H1 (cell line): Measurements from ENCODE around the gene DYNLT5. TPM values are rescaled to one million over a fixed set of nuclear protein-coding genes. Genes with fewer than 3 reads are reported as not detected.

Experiments used
- ASH2L ChIP-seq: fragments of 200-600, 300-600 bp; sonication (generic); IDR thresholded peaks from one replicate; pipeline ENCODE4 v1.7.1; 2017; ENCODE audit warnings: low read length
- CEBPB ChIP-seq: IDR thresholded peaks from 2 replicates; pipeline ENCODE4 v1.6.1; 2012; ENCODE audit warnings: low read depth, low read length
- CHD2 ChIP-seq: IDR thresholded peaks from 2 replicates; pipeline ENCODE4 v1.6.1; 2012; ENCODE audit warnings: low read length, improper control_type of control experiment
- CREB1 ChIP-seq: IDR thresholded peaks from 2 replicates; pipeline ENCODE4 v1.6.1; 2012; ENCODE audit warnings: inconsistent platforms
- GABPA ChIP-seq: IDR thresholded peaks from 2 replicates; pipeline ENCODE4 v1.6.1; 2011; ENCODE audit warnings: mild to moderate bottlenecking, low read length, moderate library complexity, borderline replicate concordance; ENCODE audit not compliant: insufficient read depth
- SIRT6 ChIP-seq: IDR thresholded peaks from one replicate; pipeline ENCODE4 v1.7.1; 2012; ENCODE audit warnings: low read length, inconsistent platforms
- SP2 ChIP-seq: IDR thresholded peaks from 2 replicates; pipeline ENCODE4 v1.6.1; 2012; ENCODE audit warnings: mild to moderate bottlenecking, low read length, inconsistent platforms
- TBP ChIP-seq: IDR thresholded peaks from 2 replicates; pipeline ENCODE4 v1.6.1; 2011; ENCODE audit warnings: low read depth, low read length, improper control_type of control experiment
- polyA plus RNA-seq, 7 experiments: library from polyadenylated mRNA; depleted of rRNA in 3 of 7; stranded (reverse) in 5 of 7; unstranded in 2 of 7; fragments of >200 nt in 5 of 7; fragments of 200-250 nt in 2 of 7; gene quantifications; 1 replicate in 5 of 7; 2 replicates in 1 of 7; 4 replicates in 1 of 7; pipeline versions ENCODE4 v1.2.1 to v1.2.3, GENCODE V29; 2011 to 2013; ENCODE audit warnings: missing spikeins in 2 of 7, mixed read lengths in 2 of 7
- total RNA-seq: library from RNA; stranded (reverse); fragmentation: NEBNext Ultra II Directional; extraction: Animal tissue kit (Norgen Biotek cat#: 25700); gene quantifications from 2 replicates; pipeline ENCODE4 v1.2.1, GENCODE V29; 2021
- TF ChIP-seq, protein P1 (sequence below): fragments of 300-600 bp; sonication (generic); IDR thresholded peaks from 2 replicates; pipeline ENCODE4 v1.7.1; 2012; ENCODE audit warnings: low read length, moderate library complexity, mild to moderate bottlenecking, inconsistent platforms; ENCODE audit not compliant: insufficient replicate concordance

DYNLT5 gene
- total and polyA plus RNA-seq, 2 of the 8 experiments (the other 6 are each of a cell fraction or from before 2014, with no cell fraction given): 0.93 to 1.5 TPM

DNA sequence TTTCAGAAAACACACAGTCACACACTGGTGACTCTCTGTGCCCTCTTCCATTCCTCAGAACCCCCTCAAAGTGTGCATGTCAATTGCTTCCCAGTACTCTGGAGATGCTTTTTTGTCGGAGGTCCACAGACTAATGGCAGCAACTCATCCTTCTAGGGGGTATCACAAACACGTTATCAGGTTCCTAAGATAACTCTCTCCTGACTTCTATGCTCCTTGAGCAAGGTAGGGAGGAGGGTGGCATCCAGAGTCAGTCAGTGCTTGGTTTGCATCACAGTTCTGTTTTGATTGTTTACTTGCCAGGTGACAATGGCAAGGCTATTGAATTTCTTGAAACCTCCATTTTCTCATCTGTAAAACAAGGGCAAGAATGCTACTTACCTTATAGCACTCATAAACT, 39.4 kb upstream of the DYNLT5 start (continued):
- TF ChIP-seq, protein P1, sequence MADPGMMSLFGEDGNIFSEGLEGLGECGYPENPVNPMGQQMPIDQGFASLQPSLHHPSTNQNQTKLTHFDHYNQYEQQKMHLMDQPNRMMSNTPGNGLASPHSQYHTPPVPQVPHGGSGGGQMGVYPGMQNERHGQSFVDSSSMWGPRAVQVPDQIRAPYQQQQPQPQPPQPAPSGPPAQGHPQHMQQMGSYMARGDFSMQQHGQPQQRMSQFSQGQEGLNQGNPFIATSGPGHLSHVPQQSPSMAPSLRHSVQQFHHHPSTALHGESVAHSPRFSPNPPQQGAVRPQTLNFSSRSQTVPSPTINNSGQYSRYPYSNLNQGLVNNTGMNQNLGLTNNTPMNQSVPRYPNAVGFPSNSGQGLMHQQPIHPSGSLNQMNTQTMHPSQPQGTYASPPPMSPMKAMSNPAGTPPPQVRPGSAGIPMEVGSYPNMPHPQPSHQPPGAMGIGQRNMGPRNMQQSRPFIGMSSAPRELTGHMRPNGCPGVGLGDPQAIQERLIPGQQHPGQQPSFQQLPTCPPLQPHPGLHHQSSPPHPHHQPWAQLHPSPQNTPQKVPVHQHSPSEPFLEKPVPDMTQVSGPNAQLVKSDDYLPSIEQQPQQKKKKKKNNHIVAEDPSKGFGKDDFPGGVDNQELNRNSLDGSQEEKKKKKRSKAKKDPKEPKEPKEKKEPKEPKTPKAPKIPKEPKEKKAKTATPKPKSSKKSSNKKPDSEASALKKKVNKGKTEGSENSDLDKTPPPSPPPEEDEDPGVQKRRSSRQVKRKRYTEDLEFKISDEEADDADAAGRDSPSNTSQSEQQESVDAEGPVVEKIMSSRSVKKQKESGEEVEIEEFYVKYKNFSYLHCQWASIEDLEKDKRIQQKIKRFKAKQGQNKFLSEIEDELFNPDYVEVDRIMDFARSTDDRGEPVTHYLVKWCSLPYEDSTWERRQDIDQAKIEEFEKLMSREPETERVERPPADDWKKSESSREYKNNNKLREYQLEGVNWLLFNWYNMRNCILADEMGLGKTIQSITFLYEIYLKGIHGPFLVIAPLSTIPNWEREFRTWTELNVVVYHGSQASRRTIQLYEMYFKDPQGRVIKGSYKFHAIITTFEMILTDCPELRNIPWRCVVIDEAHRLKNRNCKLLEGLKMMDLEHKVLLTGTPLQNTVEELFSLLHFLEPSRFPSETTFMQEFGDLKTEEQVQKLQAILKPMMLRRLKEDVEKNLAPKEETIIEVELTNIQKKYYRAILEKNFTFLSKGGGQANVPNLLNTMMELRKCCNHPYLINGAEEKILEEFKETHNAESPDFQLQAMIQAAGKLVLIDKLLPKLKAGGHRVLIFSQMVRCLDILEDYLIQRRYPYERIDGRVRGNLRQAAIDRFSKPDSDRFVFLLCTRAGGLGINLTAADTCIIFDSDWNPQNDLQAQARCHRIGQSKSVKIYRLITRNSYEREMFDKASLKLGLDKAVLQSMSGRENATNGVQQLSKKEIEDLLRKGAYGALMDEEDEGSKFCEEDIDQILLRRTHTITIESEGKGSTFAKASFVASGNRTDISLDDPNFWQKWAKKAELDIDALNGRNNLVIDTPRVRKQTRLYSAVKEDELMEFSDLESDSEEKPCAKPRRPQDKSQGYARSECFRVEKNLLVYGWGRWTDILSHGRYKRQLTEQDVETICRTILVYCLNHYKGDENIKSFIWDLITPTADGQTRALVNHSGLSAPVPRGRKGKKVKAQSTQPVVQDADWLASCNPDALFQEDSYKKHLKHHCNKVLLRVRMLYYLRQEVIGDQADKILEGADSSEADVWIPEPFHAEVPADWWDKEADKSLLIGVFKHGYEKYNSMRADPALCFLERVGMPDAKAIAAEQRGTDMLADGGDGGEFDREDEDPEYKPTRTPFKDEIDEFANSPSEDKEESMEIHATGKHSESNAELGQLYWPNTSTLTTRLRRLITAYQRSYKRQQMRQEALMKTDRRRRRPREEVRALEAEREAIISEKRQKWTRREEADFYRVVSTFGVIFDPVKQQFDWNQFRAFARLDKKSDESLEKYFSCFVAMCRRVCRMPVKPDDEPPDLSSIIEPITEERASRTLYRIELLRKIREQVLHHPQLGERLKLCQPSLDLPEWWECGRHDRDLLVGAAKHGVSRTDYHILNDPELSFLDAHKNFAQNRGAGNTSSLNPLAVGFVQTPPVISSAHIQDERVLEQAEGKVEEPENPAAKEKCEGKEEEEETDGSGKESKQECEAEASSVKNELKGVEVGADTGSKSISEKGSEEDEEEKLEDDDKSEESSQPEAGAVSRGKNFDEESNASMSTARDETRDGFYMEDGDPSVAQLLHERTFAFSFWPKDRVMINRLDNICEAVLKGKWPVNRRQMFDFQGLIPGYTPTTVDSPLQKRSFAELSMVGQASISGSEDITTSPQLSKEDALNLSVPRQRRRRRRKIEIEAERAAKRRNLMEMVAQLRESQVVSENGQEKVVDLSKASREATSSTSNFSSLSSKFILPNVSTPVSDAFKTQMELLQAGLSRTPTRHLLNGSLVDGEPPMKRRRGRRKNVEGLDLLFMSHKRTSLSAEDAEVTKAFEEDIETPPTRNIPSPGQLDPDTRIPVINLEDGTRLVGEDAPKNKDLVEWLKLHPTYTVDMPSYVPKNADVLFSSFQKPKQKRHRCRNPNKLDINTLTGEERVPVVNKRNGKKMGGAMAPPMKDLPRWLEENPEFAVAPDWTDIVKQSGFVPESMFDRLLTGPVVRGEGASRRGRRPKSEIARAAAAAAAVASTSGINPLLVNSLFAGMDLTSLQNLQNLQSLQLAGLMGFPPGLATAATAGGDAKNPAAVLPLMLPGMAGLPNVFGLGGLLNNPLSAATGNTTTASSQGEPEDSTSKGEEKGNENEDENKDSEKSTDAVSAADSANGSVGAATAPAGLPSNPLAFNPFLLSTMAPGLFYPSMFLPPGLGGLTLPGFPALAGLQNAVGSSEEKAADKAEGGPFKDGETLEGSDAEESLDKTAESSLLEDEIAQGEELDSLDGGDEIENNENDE: no peak
- TF ChIP-seq CEBPB: no peak
- no peak for TF ChIP-seq SIRT6
- no peak for TF ChIP-seq SP2
- TF ChIP-seq TBP: no peak
- no peak for TF ChIP-seq ASH2L
- no peak for TF ChIP-seq GABPA
- TF ChIP-seq CREB1: no peak
- TF ChIP-seq CHD2: no peak
- TF ChIP-seq, all 59 proteins: peak for 0
